Measurements from ENCODE around the gene KRTAP1-1. TPM values are rescaled to one million over a fixed set of nuclear protein-coding genes. Genes with fewer than 3 reads are reported as not detected.
"Not testable (repeated sequence)": the region's sequence is repeated elsewhere in the genome, so short reads cannot be mapped to it uniquely, and the experiment has no call there.

The KRTAP1-1 gene
- total and polyA plus RNA-seq, 7 experiments from 2014 or later: not detected

DNA sequence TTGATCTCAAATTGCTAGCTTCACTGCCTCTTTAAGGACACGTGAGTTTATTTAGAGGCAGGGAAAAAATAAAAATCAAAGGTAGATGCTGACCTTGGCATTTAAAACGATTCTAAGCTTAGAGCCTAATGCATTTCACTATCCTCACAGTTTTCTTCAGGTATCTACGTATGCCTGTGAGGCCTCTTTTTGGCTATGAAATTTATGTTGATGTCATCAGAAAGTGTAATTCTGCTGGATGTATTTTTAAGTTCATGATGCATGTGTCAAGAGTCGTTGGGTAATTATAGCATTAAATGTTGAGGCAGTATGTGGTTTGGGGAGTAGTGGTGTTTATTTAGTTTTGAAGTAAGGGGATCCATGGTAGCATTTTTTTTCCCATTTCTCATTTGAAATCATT lies 37.3 kb downstream of the KRTAP1-1 start:
- Mint-ChIP-seq H3K4me3 (no peak overlapping the region), H3K36me3 (no peaks in the 10 kb centered on the region), H3K4me1 (no peaks in the 10 kb centered on the region), H3K27me3 (peaks cover 1 to 12% (median 10%) of the 10 kb centered on the region in 5 donors), H3K9me3 (peaks cover 0 to 1% (median 0%) of the 10 kb centered on the region in 11 donors), H3K27ac (no peak overlapping the region)
- H3K4me3 ChIP-seq (ENCODE audit: low read length): no peak overlapping the region
- no peak overlapping the region for H3K27ac ChIP-seq (ENCODE audit: low read depth, low read length)
- DNase-seq (no peak), ATAC-seq (no peak)
- CTCF ChIA-PET: no interaction called here
- no peaks in the 10 kb centered on the region for H3K36me3 ChIP-seq (ENCODE audit: control insufficient read depth in 2 of 3, insufficient read depth in 3 of 3, low read length in 3 of 3)
- H3K27me3 ChIP-seq (ENCODE audit: control insufficient read depth in 2 of 2, insufficient read depth in 2 of 2, low read length in 2 of 2): no peaks in the 10 kb centered on the region
- POLR2A ChIA-PET: no interaction called here
- H3K4me1 ChIP-seq (ENCODE audit: control insufficient read depth in 2 of 2, insufficient read depth in 2 of 2, low read length in 2 of 2): no peaks in the 10 kb centered on the region
- H3K9me3 ChIP-seq (ENCODE audit: control insufficient read depth in 2 of 3, low read length in 3 of 3): no peaks in the 10 kb centered on the region
- intact Hi-C loops (cut with micrococcal nuclease): no loop called here

DNA sequence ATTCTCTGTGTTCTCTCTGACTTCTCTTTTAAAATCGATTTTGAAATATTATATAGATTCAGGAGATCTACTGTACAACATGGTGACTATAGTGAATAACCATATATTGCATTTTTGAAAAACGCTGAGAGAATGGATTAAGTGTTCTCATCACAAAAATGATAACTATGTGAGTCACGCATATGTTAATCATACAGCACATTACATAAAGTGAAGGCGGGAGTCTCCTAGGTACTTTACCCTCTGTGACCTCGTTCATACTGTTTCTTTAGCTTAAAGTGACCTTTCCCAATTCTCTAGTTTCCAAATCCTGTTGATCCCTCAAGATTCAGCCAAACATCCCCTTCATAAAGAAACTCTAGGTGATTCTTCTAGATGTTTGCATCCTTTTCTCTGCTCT lies 38.4 kb downstream of the KRTAP1-1 start:
- peaks cover 6 to 23% (median 17%) of the 10 kb centered on the region in 5 donors for H3K27me3 Mint-ChIP-seq
- POLR2A ChIA-PET: no interaction called here
- no peaks in the 10 kb centered on the region for H3K27me3 ChIP-seq (ENCODE audit: control insufficient read depth in 2 of 2, insufficient read depth in 2 of 2, low read length in 2 of 2)

DNA sequence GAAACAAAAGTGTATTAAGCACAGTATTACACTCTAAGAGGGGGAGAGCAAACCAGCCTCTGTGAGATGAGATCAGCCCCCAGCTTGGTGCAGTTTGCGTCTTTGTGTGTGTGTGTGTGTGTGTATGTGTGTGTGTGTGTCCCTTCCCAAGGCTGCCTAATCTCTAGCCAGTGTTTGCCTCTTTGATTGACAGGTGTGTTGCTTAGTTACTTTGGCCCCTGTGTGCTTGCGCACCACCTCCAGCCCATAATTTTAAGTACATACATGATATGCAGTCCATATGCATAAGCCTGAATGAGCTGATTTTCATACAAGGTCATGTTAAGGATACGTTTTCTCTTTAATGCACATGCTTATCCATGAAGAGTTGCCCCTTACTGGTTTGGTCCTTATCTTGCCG lies 39.5 kb downstream of the KRTAP1-1 start:
- Mint-ChIP-seq H3K36me3 (no peaks in the 10 kb centered on the region), H3K9me3 (peaks cover 0 to 1% (median 0%) of the 10 kb centered on the region in 11 donors), H3K27me3 (peaks cover 9 to 33% (median 26%) of the 10 kb centered on the region in 5 donors), H3K27ac (no peak overlapping the region), H3K4me3 (no peak overlapping the region), H3K4me1 (no peaks in the 10 kb centered on the region)
- ChIA-PET POLR2A (no interaction called here), CTCF (no interaction called here)
- Histone ChIP-seq H3K27me3 (ENCODE audit: control insufficient read depth in 2 of 2, insufficient read depth in 2 of 2, low read length in 2 of 2) (no peaks in the 10 kb centered on the region), H3K27ac (ENCODE audit: low read depth, low read length) (no peak overlapping the region), H3K9me3 (ENCODE audit: control insufficient read depth in 2 of 3, low read length in 3 of 3) (no peaks in the 10 kb centered on the region), H3K36me3 (ENCODE audit: control insufficient read depth in 2 of 3, insufficient read depth in 3 of 3, low read length in 3 of 3) (no peaks in the 10 kb centered on the region), H3K4me3 (ENCODE audit: low read length) (no peak overlapping the region), H3K4me1 (ENCODE audit: control insufficient read depth in 2 of 2, insufficient read depth in 2 of 2, low read length in 2 of 2) (no peaks in the 10 kb centered on the region)
- DNase-seq (no peak), ATAC-seq (no peak)
- intact Hi-C loops (cut with micrococcal nuclease): no loop called here

More for the DNA sequence above, 38.4 kb downstream of the KRTAP1-1 start:
- no peak overlapping the region for H3K27ac ChIP-seq (ENCODE audit: low read depth, low read length)
- Mint-ChIP-seq H3K27ac (no peak overlapping the region), H3K4me3 (no peak overlapping the region), H3K9me3 (peaks cover 0 to 1% (median 0%) of the 10 kb centered on the region in 11 donors), H3K36me3 (no peaks in the 10 kb centered on the region), H3K4me1 (no peaks in the 10 kb centered on the region)
- CTCF ChIA-PET: no interaction called here
- H3K9me3 ChIP-seq (ENCODE audit: control insufficient read depth in 2 of 3, low read length in 3 of 3): no peaks in the 10 kb centered on the region
- ATAC-seq (no peak), DNase-seq (no peak)
- H3K36me3 ChIP-seq (ENCODE audit: control insufficient read depth in 2 of 3, insufficient read depth in 3 of 3, low read length in 3 of 3): no peaks in the 10 kb centered on the region
- no peaks in the 10 kb centered on the region for H3K4me1 ChIP-seq (ENCODE audit: control insufficient read depth in 2 of 2, insufficient read depth in 2 of 2, low read length in 2 of 2)
- no peak overlapping the region for H3K4me3 ChIP-seq (ENCODE audit: low read length)
- intact Hi-C loops (cut with micrococcal nuclease): no loop called here

- H3K9me3 ChIP-seq (ENCODE audit: control insufficient read depth in 2 of 3, low read length in 3 of 3); H3K27ac Mint-ChIP-seq; H3K27ac ChIP-seq (ENCODE audit: low read depth, low read length): not testable (repeated sequence)
Observed at GRCh38 chr17:40999563-40999962, 41.7 kb downstream of the KRTAP1-1 start, which contains the start of gene KRTAP3-2. TSS of gene KRTAP3-2 (minus strand) at chr17:40999906. CDS start at chr17:40999853, 53 bp downstream.

GRCh38 chr17:40997361-40997760 lies 43.9 kb downstream of the KRTAP1-1 start:
- Histone ChIP-seq H3K36me3 (ENCODE audit: control insufficient read depth in 2 of 3, insufficient read depth in 3 of 3, low read length in 3 of 3) (no peaks in the 10 kb centered on the region), H3K4me1 (ENCODE audit: control insufficient read depth in 2 of 2, insufficient read depth in 2 of 2, low read length in 2 of 2) (no peaks in the 10 kb centered on the region), H3K27me3 (ENCODE audit: control insufficient read depth in 2 of 2, insufficient read depth in 2 of 2, low read length in 2 of 2) (peaks cover 0 to 4% of the 10 kb centered on the region in 2 donors), H3K4me3 (ENCODE audit: low read length) (no peak overlapping the region), H3K27ac (ENCODE audit: low read depth, low read length) (no peak overlapping the region), H3K9me3 (ENCODE audit: control insufficient read depth in 2 of 3, low read length in 3 of 3) (no peaks in the 10 kb centered on the region)
- H3K4me3 Mint-ChIP-seq: no peak overlapping the region
- POLR2A ChIA-PET: no interaction called here
- ATAC-seq (no peak), DNase-seq (no peak)
- H3K27ac Mint-ChIP-seq: no peak overlapping the region
- no peaks in the 10 kb centered on the region for H3K4me1 Mint-ChIP-seq
- CTCF ChIA-PET: no interaction called here
- intact Hi-C loops (cut with micrococcal nuclease): no loop called here
- peaks cover 0 to 3% (median 0%) of the 10 kb centered on the region in 5 donors for H3K36me3 Mint-ChIP-seq
- H3K9me3 Mint-ChIP-seq: peaks cover 0 to 1% (median 0%) of the 10 kb centered on the region in 11 donors
- peaks cover 22 to 53% (median 48%) of the 10 kb centered on the region in 5 donors for H3K27me3 Mint-ChIP-seq

More at GRCh38 chr17:40999563-40999962, 41.7 kb downstream of the KRTAP1-1 start, which contains the start of gene KRTAP3-2:
- H3K36me3 Mint-ChIP-seq; H3K4me3 Mint-ChIP-seq; CTCF ChIA-PET; H3K36me3 ChIP-seq (ENCODE audit: control insufficient read depth in 2 of 3, insufficient read depth in 3 of 3, low read length in 3 of 3); H3K9me3 Mint-ChIP-seq; H3K27me3 ChIP-seq (ENCODE audit: control insufficient read depth in 2 of 2, insufficient read depth in 2 of 2, low read length in 2 of 2); H3K4me1 ChIP-seq (ENCODE audit: control insufficient read depth in 2 of 2, insufficient read depth in 2 of 2, low read length in 2 of 2); POLR2A ChIA-PET; ATAC-seq; H3K4me1 Mint-ChIP-seq; H3K4me3 ChIP-seq (ENCODE audit: low read length); DNase-seq; intact Hi-C loops (cut with micrococcal nuclease): not testable (repeated sequence)
- peaks cover 18 to 40% (median 36%) of the 10 kb centered on the region in 5 donors for H3K27me3 Mint-ChIP-seq

DNA sequence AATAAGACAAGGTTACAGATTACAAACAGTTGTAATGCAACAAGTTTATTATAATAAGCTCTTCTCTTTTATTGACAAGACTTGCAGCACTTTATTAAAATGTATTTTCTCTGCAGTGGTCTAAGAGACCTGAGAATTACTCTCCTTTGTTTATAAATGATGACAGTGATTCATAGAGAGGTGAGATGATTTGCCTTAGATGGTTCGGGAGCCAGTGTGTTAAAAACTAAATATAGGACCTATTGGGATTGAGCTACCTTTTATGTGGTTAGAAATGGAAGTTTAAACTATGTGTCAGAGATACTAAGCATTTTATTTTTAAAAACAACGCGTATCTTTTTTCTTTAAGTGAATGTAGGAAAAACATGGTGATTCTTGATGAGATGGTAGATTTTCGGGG lies 44.4 kb downstream of the KRTAP1-1 start:
- Mint-ChIP-seq H3K27ac (no peak overlapping the region), H3K27me3 (peaks cover 25 to 58% (median 51%) of the 10 kb centered on the region in 5 donors), H3K4me1 (no peaks in the 10 kb centered on the region), H3K4me3 (no peak overlapping the region), H3K9me3 (peaks cover 0 to 1% (median 0%) of the 10 kb centered on the region in 11 donors), H3K36me3 (peaks cover 0 to 6% (median 0%) of the 10 kb centered on the region in 5 donors)
- peaks cover 0 to 4% of the 10 kb centered on the region in 2 donors for H3K27me3 ChIP-seq (ENCODE audit: control insufficient read depth in 2 of 2, insufficient read depth in 2 of 2, low read length in 2 of 2)
- H3K4me1 ChIP-seq (ENCODE audit: control insufficient read depth in 2 of 2, insufficient read depth in 2 of 2, low read length in 2 of 2): no peaks in the 10 kb centered on the region
- H3K4me3 ChIP-seq (ENCODE audit: low read length): no peak overlapping the region
- DNase-seq (no peak), ATAC-seq (no peak)
- H3K27ac ChIP-seq (ENCODE audit: low read depth, low read length): no peak overlapping the region
- H3K9me3 ChIP-seq (ENCODE audit: control insufficient read depth in 2 of 3, low read length in 3 of 3): no peaks in the 10 kb centered on the region
- ChIA-PET POLR2A (no interaction called here), CTCF (no interaction called here)
- H3K36me3 ChIP-seq (ENCODE audit: control insufficient read depth in 2 of 3, insufficient read depth in 3 of 3, low read length in 3 of 3): no peaks in the 10 kb centered on the region
- intact Hi-C loops (cut with micrococcal nuclease): no loop called here

DNA sequence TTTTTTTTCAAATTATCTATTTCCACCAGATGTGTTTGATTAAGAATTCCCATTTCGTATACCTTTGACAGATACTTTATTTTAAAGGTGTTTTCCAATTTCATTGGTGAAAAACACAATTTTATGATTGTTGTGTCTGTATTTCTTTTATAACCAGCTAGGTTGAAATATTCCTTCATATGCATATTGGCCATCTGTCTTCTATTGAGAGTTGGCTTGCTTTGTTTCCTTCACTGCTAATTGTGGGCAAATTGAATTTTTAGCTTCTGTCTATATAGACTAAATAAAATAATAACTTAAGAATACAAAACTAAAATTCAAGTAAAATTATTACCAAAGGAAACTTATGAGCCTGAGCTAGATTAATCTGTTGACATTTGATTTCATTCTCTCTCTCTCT lies 46.1 kb downstream of the KRTAP1-1 start:
- H3K27ac Mint-ChIP-seq: no peak overlapping the region
- H3K9me3 Mint-ChIP-seq: peaks cover 0 to 2% (median 0%) of the 10 kb centered on the region in 11 donors
- H3K4me1 Mint-ChIP-seq: no peaks in the 10 kb centered on the region
- Histone ChIP-seq H3K36me3 (ENCODE audit: control insufficient read depth in 2 of 3, insufficient read depth in 3 of 3, low read length in 3 of 3) (no peaks in the 10 kb centered on the region), H3K4me3 (ENCODE audit: low read length) (no peak overlapping the region), H3K4me1 (ENCODE audit: control insufficient read depth in 2 of 2, insufficient read depth in 2 of 2, low read length in 2 of 2) (no peaks in the 10 kb centered on the region), H3K9me3 (ENCODE audit: control insufficient read depth in 2 of 3, low read length in 3 of 3) (no peaks in the 10 kb centered on the region), H3K27ac (ENCODE audit: low read depth, low read length) (no peak overlapping the region), H3K27me3 (ENCODE audit: control insufficient read depth in 2 of 2, insufficient read depth in 2 of 2, low read length in 2 of 2) (peaks cover 0 to 4% of the 10 kb centered on the region in 2 donors)
- no peak overlapping the region for H3K4me3 Mint-ChIP-seq
- ATAC-seq (no peak), DNase-seq (no peak)
- H3K36me3 Mint-ChIP-seq: peaks cover 0 to 6% (median 0%) of the 10 kb centered on the region in 5 donors
- CTCF ChIA-PET: no interaction called here
- POLR2A ChIA-PET: no interaction called here
- peaks cover 25 to 61% (median 56%) of the 10 kb centered on the region in 5 donors for H3K27me3 Mint-ChIP-seq
- intact Hi-C loops (cut with micrococcal nuclease): no loop called here
